Endodermal cell (in vitro differentiated cells): ENCODE results near the gene GDPD2. TPM values are rescaled to one million over a fixed set of nuclear protein-coding genes. Genes with fewer than 3 reads are reported as not detected.

Source experiments
- DNase-seq: peaks from one replicate; pipeline ENCODE4 v3.0.0-alpha.2; 2017
- H3K27ac ChIP-seq: 2 replicates; pipeline ENCODE4 v1.5.1; 2013; ENCODE audit warnings: mild to moderate bottlenecking, low read depth, low read length, moderate library complexity
- H3K27me3 ChIP-seq: 2 replicates; pipeline ENCODE4 v1.6.1; 2013; ENCODE audit warnings: mild to moderate bottlenecking, low read length, moderate library complexity; ENCODE audit not compliant: insufficient read depth, control insufficient read depth, poor library complexity, severe bottlenecking
- H3K36me3 ChIP-seq: 2 replicates; pipeline ENCODE4 v1.7.0; 2013; ENCODE audit warnings: mild to moderate bottlenecking, low read length, moderate library complexity; ENCODE audit not compliant: control insufficient read depth, insufficient read depth
- H3K4me1 ChIP-seq: one replicate; pipeline ENCODE4 v1.7.0; 2013; ENCODE audit warnings: low read length; ENCODE audit not compliant: control insufficient read depth, insufficient read depth
- H3K4me3 ChIP-seq: 2 replicates; pipeline ENCODE4 v1.5.1; 2013; ENCODE audit warnings: mild to moderate bottlenecking, low read length, moderate library complexity
- H3K9ac ChIP-seq: 2 replicates; pipeline ENCODE4 v1.6.1; 2013; ENCODE audit warnings: mild to moderate bottlenecking, low read length, moderate library complexity; ENCODE audit not compliant: poor library complexity, severe bottlenecking; ENCODE audit errors: extremely low read depth
- H3K9me3 ChIP-seq: 2 replicates; pipeline ENCODE4 v1.6.1; 2013; ENCODE audit warnings: mild to moderate bottlenecking, low read length, moderate library complexity; ENCODE audit not compliant: control insufficient read depth
- H3K27ac Mint-ChIP-seq: 2 replicates; pipeline ENCODE4 v1.8.0; 2020; ENCODE audit warnings: mixed read lengths
- H3K27me3 Mint-ChIP-seq: 2 replicates; pipeline ENCODE4 v1.8.0; 2021; ENCODE audit warnings: mild to moderate bottlenecking, mixed read lengths; ENCODE audit not compliant: insufficient read depth
- H3K36me3 Mint-ChIP-seq: 2 replicates; pipeline ENCODE4 v1.8.0; 2020; ENCODE audit warnings: low read depth, mixed read lengths
- H3K4me1 Mint-ChIP-seq: 2 replicates; pipeline ENCODE4 v1.8.0; 2020; ENCODE audit warnings: mixed read lengths
- H3K4me3 Mint-ChIP-seq: 2 replicates; pipeline ENCODE4 v1.8.0; 2020; ENCODE audit warnings: mild to moderate bottlenecking, moderate library complexity, mixed read lengths
- H3K9me3 Mint-ChIP-seq: 2 replicates; pipeline ENCODE4 v1.8.0; 2020; ENCODE audit warnings: mild to moderate bottlenecking, mixed read lengths
- CTCF ChIP-seq: fragments of 200-600 bp; sonication (generic); conservative IDR thresholded peaks from 2 replicates; pipeline ENCODE4 v1.5.0; 2021; ENCODE audit warnings: antibody characterized with exemption, mild to moderate bottlenecking
- WGBS, 2 experiments: methylation state at CpG; one replicate each; pipeline versions ENCODE4 v1.1.5 to v1.1.7; 2013; ENCODE audit warnings: missing lambda C conversion rate in 2 of 2, mixed read lengths in 1 of 2; ENCODE audit not compliant: insufficient coverage in 1 of 2, insufficient read length in 1 of 2; 5-methylcytosine and 5-hydroxymethylcytosine counted together
- total RNA-seq, 2 donors: library from RNA; stranded (reverse); fragmentation: NEBNext Ultra II Directional in 1 of 2; extraction: Animal tissue kit (Norgen Biotek cat#: 25700) in 1 of 2; gene quantifications; 2 replicates in 1 of 2; 3 replicates in 1 of 2; pipeline ENCODE4 v1.2.1, GENCODE V29; 2021

Gene GDPD2
- total RNA-seq, 2 donors from 2014 or later = 0.55 to 1.5 TPM

GRCh38 chrX:70402721-70403120 is 20.4 kb upstream of the GDPD2 start:
- no peak overlapping the region for H3K9ac ChIP-seq
- no peak overlapping the region for H3K4me3 Mint-ChIP-seq

DNA sequence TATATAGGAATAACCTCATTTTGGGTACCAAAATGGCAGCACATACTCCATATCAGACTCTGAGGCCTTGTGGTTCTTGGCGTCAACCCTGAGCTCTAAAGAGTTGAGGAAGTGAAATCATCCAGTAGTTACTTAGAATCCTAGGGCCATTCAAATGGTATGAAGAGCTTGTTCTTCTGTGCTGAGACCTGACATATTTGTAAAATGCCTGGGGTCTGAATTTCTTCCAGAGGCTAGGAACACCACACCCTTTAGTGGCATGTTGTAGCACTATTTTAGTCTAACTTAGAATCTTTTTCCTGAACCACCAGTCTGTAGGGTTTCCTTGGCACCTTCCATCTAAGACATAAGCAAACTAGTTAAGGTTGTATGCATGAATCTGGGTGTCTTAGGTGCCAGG is 18.1 kb upstream of the GDPD2 start:
- H3K4me3 ChIP-seq = no peak overlapping the region
- DNase-seq = no peak
- 80 to 100% methylated on average over 1 of the region's 1 CpG for WGBS, 2 experiments
- no peaks in the 10 kb centered on the region for H3K4me1 ChIP-seq
- H3K9me3 Mint-ChIP-seq = peaks cover 47% of the 10 kb centered on the region
- peaks cover 21% of the 10 kb centered on the region for H3K36me3 Mint-ChIP-seq
- no peak overlapping the region for H3K9ac ChIP-seq
- no peak overlapping the region for H3K27ac ChIP-seq
- peaks cover 30% of the 10 kb centered on the region for H3K36me3 ChIP-seq
- no peak for TF ChIP-seq CTCF
- H3K4me1 Mint-ChIP-seq = no peaks in the 10 kb centered on the region
- H3K4me3 Mint-ChIP-seq = no peak overlapping the region
- H3K27ac Mint-ChIP-seq = no peak overlapping the region
- H3K27me3 ChIP-seq = no peaks in the 10 kb centered on the region
- H3K27me3 Mint-ChIP-seq = no peaks in the 10 kb centered on the region
- no peaks in the 10 kb centered on the region for H3K9me3 ChIP-seq

More at GRCh38 chrX:70402721-70403120, 20.4 kb upstream of the GDPD2 start:
- H3K27ac ChIP-seq = no peak overlapping the region
- Mint-ChIP-seq H3K27ac (no peak overlapping the region), H3K9me3 (peaks cover 45% of the 10 kb centered on the region), H3K27me3 (no peaks in the 10 kb centered on the region), H3K36me3 (peaks cover 25% of the 10 kb centered on the region), H3K4me1 (no peaks in the 10 kb centered on the region)
- no peaks in the 10 kb centered on the region for H3K4me1 ChIP-seq
- no peak overlapping the region for H3K4me3 ChIP-seq
- peaks cover 30% of the 10 kb centered on the region for H3K36me3 ChIP-seq
- DNase-seq = no peak
- TF ChIP-seq CTCF = no peak
- 100% methylated on average over 1 of the region's 2 CpGs; no CpG with 5 or more reads in 1 of the 2 experiments for WGBS, 2 experiments
- no peaks in the 10 kb centered on the region for H3K27me3 ChIP-seq
- H3K9me3 ChIP-seq = no peaks in the 10 kb centered on the region

DNA sequence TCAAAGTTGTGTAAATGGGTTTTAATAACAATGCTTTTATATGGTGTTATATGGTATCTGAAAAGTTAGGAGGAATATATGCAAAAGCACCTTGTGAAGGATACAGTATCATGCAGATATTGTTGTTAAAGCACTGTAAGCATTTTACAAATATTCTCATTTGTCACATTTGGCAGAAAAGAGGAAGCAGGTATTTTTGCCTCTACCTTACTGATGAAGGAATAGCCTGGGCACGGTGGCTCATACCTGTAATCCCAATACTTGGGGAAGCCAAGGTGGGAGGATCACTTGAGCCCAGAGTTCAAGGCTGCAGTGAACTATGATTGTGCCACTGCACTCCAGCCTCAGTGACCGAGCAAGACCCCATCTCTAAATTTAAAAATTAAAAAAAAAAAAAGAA is 12.2 kb upstream of the GDPD2 start:
- DNase-seq = no peak
- Histone ChIP-seq H3K4me3 (no peak overlapping the region), H3K9me3 (no peaks in the 10 kb centered on the region), H3K27me3 (no peaks in the 10 kb centered on the region), H3K4me1 (no peaks in the 10 kb centered on the region), H3K36me3 (peaks cover 11% of the 10 kb centered on the region), H3K9ac (no peak overlapping the region), H3K27ac (no peak overlapping the region)
- Mint-ChIP-seq H3K36me3 (peaks cover 22% of the 10 kb centered on the region), H3K4me3 (no peak overlapping the region), H3K9me3 (peaks cover 36% of the 10 kb centered on the region), H3K27ac (no peak overlapping the region), H3K27me3 (no peaks in the 10 kb centered on the region), H3K4me1 (no peaks in the 10 kb centered on the region)
- WGBS, 2 experiments = 100% methylated on average over 1 of the region's 2 CpGs; no CpG with 5 or more reads in 1 of the 2 experiments
- TF ChIP-seq CTCF = no peak
